CD14-positive monocyte (primary cell): ENCODE measurements around the gene ZCRB1. TPM values are rescaled to one million over a fixed set of nuclear protein-coding genes. Genes with fewer than 3 reads are reported as not detected.

Experiments used
- DNase-seq, 3 donors: peaks; one replicate each; pipeline ENCODE4 v3.0.0-alpha.2; 2011 to 2022
- H2AFZ ChIP-seq: 2 replicates; pipeline ENCODE4 v1.6.0; 2012; ENCODE audit warnings: mild to moderate bottlenecking, low read depth, low read length, inconsistent platforms; ENCODE audit not compliant: insufficient read depth, poor library complexity, severe bottlenecking
- H3K27ac ChIP-seq, 2 donors: 1 replicate in 1 of 2; 2 replicates in 1 of 2; pipeline ENCODE4 v1.5.1; 2012 to 2013; ENCODE audit warnings: low read length in 2 of 2, control low read depth in 1 of 2, inconsistent platforms in 1 of 2, low read depth in 1 of 2, mild to moderate bottlenecking in 1 of 2
- H3K27me3 ChIP-seq, 2 donors: one replicate each; pipeline versions ENCODE4 v1.6.0 to v1.6.1; 2011 to 2013; ENCODE audit warnings: low read length in 2 of 2; ENCODE audit not compliant: control insufficient read depth in 2 of 2, insufficient read depth in 2 of 2
- H3K36me3 ChIP-seq, 2 donors: replicated peaks in 1 of 2; 1 replicate in 1 of 2; 2 replicates in 1 of 2; pipeline versions ENCODE4 v1.5.1 to v1.6.1; 2012 to 2013; ENCODE audit warnings: low read length in 2 of 2, control low read depth in 1 of 2, inconsistent platforms in 1 of 2, mild to moderate bottlenecking in 1 of 2; ENCODE audit not compliant: insufficient read depth in 2 of 2, control insufficient read depth in 1 of 2
- H3K4me1 ChIP-seq, 2 donors: 1 replicate in 1 of 2; 2 replicates in 1 of 2; pipeline versions ENCODE4 v1.5.1 to v1.6.1; 2012 to 2013; ENCODE audit warnings: low read length in 2 of 2, control low read depth in 1 of 2, inconsistent platforms in 1 of 2, mild to moderate bottlenecking in 1 of 2, moderate library complexity in 1 of 2; ENCODE audit not compliant: insufficient read depth in 2 of 2, control insufficient read depth in 1 of 2
- H3K4me2 ChIP-seq: replicated peaks from 2 replicates; pipeline ENCODE3; 2012; ENCODE audit warnings: low read length, moderate library complexity, mild to moderate bottlenecking; ENCODE audit not compliant: poor library complexity, severe bottlenecking; ENCODE audit errors: extremely low read depth
- H3K4me3 ChIP-seq, 3 experiments: fragments of 200-600 bp in 1 of 3; sonication (generic) in 1 of 3; replicated peaks in 1 of 3; 1 replicate in 2 of 3; 2 replicates in 1 of 3; pipeline ENCODE4 v1.5.1; 2011 to 2013; ENCODE audit warnings: low read length in 3 of 3, mild to moderate bottlenecking in 3 of 3, control low read depth in 2 of 3, low read depth in 2 of 3, inconsistent platforms in 1 of 3, moderate library complexity in 1 of 3
- H3K79me2 ChIP-seq: 2 replicates; pipeline ENCODE4 v1.6.0; 2012; ENCODE audit warnings: mild to moderate bottlenecking, control low read depth, inconsistent platforms, low read length, moderate library complexity; ENCODE audit not compliant: insufficient read depth
- H3K9ac ChIP-seq: 2 replicates; pipeline ENCODE4 v1.6.0; 2017; ENCODE audit warnings: low read length, mild to moderate bottlenecking; ENCODE audit not compliant: insufficient read depth, poor library complexity, severe bottlenecking
- H3K9me3 ChIP-seq, 2 donors: replicated peaks in 1 of 2; 1 replicate in 1 of 2; 2 replicates in 1 of 2; pipeline versions ENCODE4 v1.5.1 to v1.6.1; 2012 to 2013; ENCODE audit warnings: low read length in 2 of 2, control low read depth in 1 of 2; ENCODE audit not compliant: control insufficient read depth in 1 of 2, insufficient read depth in 1 of 2
- H4K20me1 ChIP-seq: 2 replicates; pipeline ENCODE4 v1.6.0; 2012; ENCODE audit warnings: mild to moderate bottlenecking, low read length, control low read depth, moderate library complexity; ENCODE audit not compliant: insufficient read depth
- H3K27ac Mint-ChIP-seq, 7 donors: one replicate each; pipeline ENCODE4 v1.8.0; 2020; ENCODE audit warnings: mild to moderate bottlenecking in 7 of 7, mixed read lengths in 7 of 7, moderate library complexity in 6 of 7, inconsistent platforms in 2 of 7
- H3K27me3 Mint-ChIP-seq, 3 donors: one replicate each; pipeline ENCODE4 v1.8.0; 2021 to 2022; ENCODE audit warnings: low read depth in 3 of 3, mild to moderate bottlenecking in 3 of 3, mixed read lengths in 3 of 3, moderate library complexity in 3 of 3, inconsistent platforms in 1 of 3
- H3K36me3 Mint-ChIP-seq, 2 donors: one replicate each; pipeline ENCODE4 v1.8.0; 2020; ENCODE audit warnings: mixed read lengths in 2 of 2, inconsistent platforms in 1 of 2, mild to moderate bottlenecking in 1 of 2
- H3K4me1 Mint-ChIP-seq: one replicate; pipeline ENCODE4 v1.8.0; 2020; ENCODE audit warnings: mild to moderate bottlenecking, mixed read lengths
- H3K4me3 Mint-ChIP-seq, 2 donors: one replicate each; pipeline ENCODE4 v1.8.0; 2020; ENCODE audit warnings: mild to moderate bottlenecking in 2 of 2, mixed read lengths in 2 of 2, moderate library complexity in 1 of 2
- H3K9me3 Mint-ChIP-seq, 7 donors: one replicate each; pipeline ENCODE4 v1.8.0; 2020 to 2022; ENCODE audit warnings: mixed read lengths in 7 of 7, mild to moderate bottlenecking in 6 of 7, moderate library complexity in 6 of 7, inconsistent platforms in 2 of 7
- CTCF ChIP-seq: fragments of 200-600 bp; IDR thresholded peaks from one replicate; pipeline ENCODE4 v1.8.0; 2022; ENCODE audit warnings: antibody characterized with exemption, mild to moderate bottlenecking
- WGBS: methylation state at CpG from one replicate; pipeline ENCODE4 v1.1.5; 2013; ENCODE audit warnings: missing lambda C conversion rate; ENCODE audit not compliant: insufficient coverage; 5-methylcytosine and 5-hydroxymethylcytosine counted together
- intact Hi-C, 2 donors: fragments of 100-400 bp; cut with micrococcal nuclease; formaldehyde crosslinking; loops; one replicate each; pipeline versions ENCODE4 v1.15.0 to v1.15.1; 2023
- polyA plus RNA-seq, 3 donors: library from polyadenylated mRNA; depleted of rRNA in 1 of 3; unstranded in 2 of 3; stranded (reverse) in 1 of 3; fragments of 300-500 nt in 2 of 3; fragments of >200 nt in 1 of 3; fragmentation: Illumina TruSeq in 2 of 3; gene quantifications; 1 replicate in 2 of 3; 2 replicates in 1 of 3; pipeline ENCODE4 v1.2.3, GENCODE V29; 2012 to 2021

The ZCRB1 gene
- polyA plus RNA-seq, 3 donors: 9.2 to 34.4 (median 32.2) TPM

GRCh38 chr12:42362647-42363260, 36.9 kb upstream of the ZCRB1 start:
- no peak overlapping the region for H3K4me2 ChIP-seq
- no peaks in the 10 kb centered on the region for H3K9me3 ChIP-seq
- H4K20me1 ChIP-seq: no peaks in the 10 kb centered on the region
- no peak overlapping the region for H3K27ac ChIP-seq
- H3K4me3 Mint-ChIP-seq: no peak overlapping the region
- peaks cover 12% of the 10 kb centered on the region for H3K4me1 Mint-ChIP-seq
- H3K27ac Mint-ChIP-seq: no peak overlapping the region
- H3K9me3 Mint-ChIP-seq: no peaks in the 10 kb centered on the region
- TF ChIP-seq CTCF: no peak
- no peak for DNase-seq
- peaks cover 10 to 14% of the 10 kb centered on the region in 2 donors for H3K36me3 ChIP-seq
- H3K27me3 ChIP-seq: no peaks in the 10 kb centered on the region
- intact Hi-C loops: no loop called here
- H3K79me2 ChIP-seq: peaks cover 3% of the 10 kb centered on the region
- no peak overlapping the region for H3K4me3 ChIP-seq
- H2AFZ ChIP-seq: no peak overlapping the region
- no peak overlapping the region for H3K9ac ChIP-seq
- H3K4me1 ChIP-seq: no peaks in the 10 kb centered on the region
- peaks cover 22 to 26% of the 10 kb centered on the region in 2 donors for H3K36me3 Mint-ChIP-seq
- no peaks in the 10 kb centered on the region for H3K27me3 Mint-ChIP-seq

- peak overlapping the region in 1 of 7 donors; percentile 50 for H3K27ac Mint-ChIP-seq
- 100% methylated on average over 1 of the region's 4 CpGs for WGBS
- H3K27me3 Mint-ChIP-seq: no peaks in the 10 kb centered on the region
These were observed 36.2 kb upstream of the ZCRB1 start for GRCh38 chr12:42361909-42362646.

More at GRCh38 chr12:42361909-42362646, 36.2 kb upstream of the ZCRB1 start:
- Mint-ChIP-seq H3K4me1 (peaks cover 12% of the 10 kb centered on the region), H3K9me3 (no peaks in the 10 kb centered on the region), H3K4me3 (no peak overlapping the region), H3K36me3 (peaks cover 27 to 31% of the 10 kb centered on the region in 2 donors)
- Histone ChIP-seq H3K9ac (no peak overlapping the region), H3K36me3 (peaks cover 13 to 20% of the 10 kb centered on the region in 2 donors), H3K27ac (no peak overlapping the region), H4K20me1 (no peaks in the 10 kb centered on the region), H2AFZ (no peak overlapping the region), H3K4me3 (no peak overlapping the region), H3K4me1 (no peaks in the 10 kb centered on the region), H3K4me2 (no peak overlapping the region), H3K79me2 (peaks cover 3% of the 10 kb centered on the region), H3K9me3 (no peaks in the 10 kb centered on the region), H3K27me3 (no peaks in the 10 kb centered on the region)
- TF ChIP-seq CTCF: no peak
- DNase-seq: no peak
- intact Hi-C loops: no loop called here
